ENCODE results near the gene TOP3B. TPM values are rescaled to one million over a fixed set of nuclear protein-coding genes. Genes with fewer than 3 reads are reported as not detected.

Gene TOP3B
- total and polyA plus RNA-seq, 9 of the 15 experiments (the other 6 are each of a cell fraction or from before 2014, with no cell fraction given) = 3.0 to 188 (median 112) TPM

- ChIA-PET CTCF (ENCODE audit: low intra/inter-chr PET ratio) (interaction anchor here (3.9 to 9.2 kb wide), 3 partner anchors 11 to 224 kb away, joined by 44 to 609 read pairs (median 87); partner anchors contain the start of gene PPM1F), POLR2A (interaction anchor here (0.5 to 49.7 kb wide), 19 partner anchors 3 to 1416 kb away, joined by 3 to 1041 read pairs (median 5); partner anchors contain the start of genes MAPK1, PPIL2, PPM1F and SDF2L1)
- Histone ChIP-seq H3K9ac (ENCODE audit: insufficient read depth in 1 of 2, low read depth in 2 of 2, low read length in 2 of 2) (peak overlapping the region in 1 of 2 experiments; percentile 40; a peak in 2 of 4 replicates), H3K27me3 (ENCODE audit: control insufficient read depth in 2 of 2, insufficient read depth in 2 of 2, low read length in 2 of 2) (no peaks in the 10 kb centered on the region), H3K9me3 (replicated peaks; ENCODE audit: control insufficient read depth, insufficient read depth, low read depth, low read length) (no peaks in the 10 kb centered on the region), H3K79me2 (ENCODE audit: control insufficient read depth, insufficient read depth, low read length) (peaks cover 4% of the 10 kb centered on the region; the same call in 1 of the 3 replicates), H3K36me3 (ENCODE audit: control insufficient read depth, insufficient read depth, low read length) (peaks cover 79% of the 10 kb centered on the region), H3K27ac (ENCODE audit: extremely low read depth, low read depth, low read length) (no peak overlapping the region), H3K4me3 (no peak overlapping the region), H3K4me1 (replicated peaks in 1 of 2; ENCODE audit: control insufficient read depth in 2 of 2, insufficient read depth in 2 of 2, low read length in 2 of 2) (peaks cover 12 to 50% of the 10 kb centered on the region in 2 experiments), H3K4me2 (ENCODE audit: insufficient read depth, low read length) (no peak overlapping the region), H2AFZ (ENCODE audit: low read depth, low read length) (no peak overlapping the region), H3K9me1 (ENCODE audit: control insufficient read depth, insufficient read depth, low read length) (peaks cover 8% of the 10 kb centered on the region), H4K20me1 (replicated peaks; ENCODE audit: control insufficient read depth, insufficient read depth, low read length) (peaks cover 3% of the 10 kb centered on the region; the same call in 1 of the 2 replicates)
- ATAC-seq (no peak), FAIRE-seq (no peak), DNase-seq (ENCODE audit: extremely low read depth in 1 of 4, low spot score in 3 of 4) (peak in 1 of 4 experiments; percentile 57)
- 82% methylated on average over 15 of the region's 15 CpGs for WGBS (ENCODE audit: insufficient coverage, low coverage, missing lambda C conversion rate)
- intact Hi-C loops (cut with micrococcal nuclease) = loop anchor here (5.0 kb wide), 2 partner anchors 46 to 109 kb away; partner anchors contain the start of gene TOP3B
- in situ Hi-C loops (cut with MboI) = loop anchor here (25.0 kb wide), 3 partner anchors 399 to 799 kb away; partner anchors contain the start of gene HIC2
- TSS peak; percentile 2 for BruUV-seq (replicated peaks)
- TF ChIP-seq RBBP5 (IDR thresholded peaks at IDR 0.05; ENCODE audit: borderline replicate concordance, insufficient read depth, low read length, poor library complexity, severe bottlenecking) (no peak), PBX2 (CRISPR knock-in tag; IDR thresholded peaks at IDR 0.05; ENCODE audit: low read depth) (no peak), PBX2 (tag; conservative IDR thresholded peaks at IDR 0.05; ENCODE audit: low read depth) (no peak), MIER1 (IDR thresholded peaks at IDR 0.05; ENCODE audit: low read depth) (no peak), ERF (CRISPR knock-in tag; IDR thresholded peaks at IDR 0.05) (no peak), HMGXB4 (CRISPR knock-in tag; IDR thresholded peaks at IDR 0.05) (peak; percentile 15; the same call in 1 of the 2 replicates), RCOR1 (IDR thresholded peaks at IDR 0.05; ENCODE audit: borderline replicate concordance in 1 of 2, low read depth in 2 of 2, low read length in 2 of 2) (peak; percentile 36 to 59; a peak in 3 of 4 replicates), RNF2 (IDR thresholded peaks at IDR 0.05) (no peak), EP300 (IDR thresholded peaks at IDR 0.05; ENCODE audit: low read length) (0 out of 2 replicates have a peak, but pooled peaks have one; percentile 15), E2F6 (IDR thresholded peaks at IDR 0.05; ENCODE audit: borderline replicate concordance in 1 of 2, extremely low read depth in 1 of 2, insufficient read depth in 1 of 2, insufficient read length in 1 of 2, low read depth in 1 of 2, low read length in 1 of 2, poor library complexity in 1 of 2, severe bottlenecking in 1 of 2) (peak in 1 of 2 experiments; percentile 99)
- TF ChIP-seq, protein P1, sequence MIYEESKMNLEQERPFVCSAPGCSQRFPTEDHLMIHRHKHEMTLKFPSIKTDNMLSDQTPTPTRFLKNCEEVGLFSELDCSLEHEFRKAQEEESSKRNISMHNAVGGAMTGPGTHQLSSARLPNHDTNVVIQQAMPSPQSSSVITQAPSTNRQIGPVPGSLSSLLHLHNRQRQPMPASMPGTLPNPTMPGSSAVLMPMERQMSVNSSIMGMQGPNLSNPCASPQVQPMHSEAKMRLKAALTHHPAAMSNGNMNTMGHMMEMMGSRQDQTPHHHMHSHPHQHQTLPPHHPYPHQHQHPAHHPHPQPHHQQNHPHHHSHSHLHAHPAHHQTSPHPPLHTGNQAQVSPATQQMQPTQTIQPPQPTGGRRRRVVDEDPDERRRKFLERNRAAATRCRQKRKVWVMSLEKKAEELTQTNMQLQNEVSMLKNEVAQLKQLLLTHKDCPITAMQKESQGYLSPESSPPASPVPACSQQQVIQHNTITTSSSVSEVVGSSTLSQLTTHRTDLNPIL (CRISPR knock-in tag; IDR thresholded peaks at IDR 0.05) = no peak
- TF ChIP-seq, protein P2, sequence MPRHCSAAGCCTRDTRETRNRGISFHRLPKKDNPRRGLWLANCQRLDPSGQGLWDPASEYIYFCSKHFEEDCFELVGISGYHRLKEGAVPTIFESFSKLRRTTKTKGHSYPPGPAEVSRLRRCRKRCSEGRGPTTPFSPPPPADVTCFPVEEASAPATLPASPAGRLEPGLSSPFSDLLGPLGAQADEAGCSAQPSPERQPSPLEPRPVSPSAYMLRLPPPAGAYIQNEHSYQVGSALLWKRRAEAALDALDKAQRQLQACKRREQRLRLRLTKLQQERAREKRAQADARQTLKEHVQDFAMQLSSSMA (CRISPR knock-in tag; IDR thresholded peaks at IDR 0.05) = no peak
These were observed 46.3 kb downstream of the TOP3B start for GRCh38 chr22:21936151-21936775.
